Limb (tissue), 2 donors: ENCODE results near the gene CHN2.

Experiments
- DNase-seq, 2 donors: peaks; one replicate each; pipeline ENCODE4 v3.0.0-alpha.2; 2016; ENCODE audit errors: extremely low spot score in 2 of 2

Gene CHN2

GRCh38 chr7:29332042-29332811 is 137.7 kb downstream of the CHN2 start:
- no peak for DNase-seq

- DNase-seq, result no peak
These were observed 138.6 kb downstream of the CHN2 start for GRCh38 chr7:29332875-29333855.

- no peak for DNase-seq
These were observed 140.9 kb downstream of the CHN2 start for GRCh38 chr7:29335188-29336083.

- no peak for DNase-seq
These were observed 143.1 kb downstream of the CHN2 start for GRCh38 chr7:29337546-29338116.

GRCh38 chr7:29340696-29341095 is 146.1 kb downstream of the CHN2 start:
- no peak for DNase-seq

- no peak for DNase-seq
These were observed 146.6 kb downstream of the CHN2 start for GRCh38 chr7:29341156-29341555.

- DNase-seq, result no peak
These were observed 148.2 kb downstream of the CHN2 start for GRCh38 chr7:29342761-29343160.

- no peak for DNase-seq
These were observed 148.8 kb downstream of the CHN2 start for GRCh38 chr7:29343399-29343798.

- no peak for DNase-seq
These were observed 149.9 kb downstream of the CHN2 start for GRCh38 chr7:29344334-29344978.

- peak in 1 of 2 donors; percentile 31 for DNase-seq
These were observed 151.0 kb downstream of the CHN2 start for GRCh38 chr7:29345590-29345989.

- DNase-seq, result no peak
These were observed 151.8 kb downstream of the CHN2 start for GRCh38 chr7:29346231-29346978.

- DNase-seq, result no peak
These were observed 154.8 kb downstream of the CHN2 start for GRCh38 chr7:29349362-29349761.

- DNase-seq, result no peak
These were observed 155.8 kb downstream of the CHN2 start for GRCh38 chr7:29350351-29350750.

GRCh38 chr7:29352041-29352440 is 157.5 kb downstream of the CHN2 start:
- DNase-seq, result no peak

GRCh38 chr7:29353810-29354209 is 159.2 kb downstream of the CHN2 start:
- DNase-seq, result no peak

- DNase-seq, result no peak
These were observed 159.8 kb downstream of the CHN2 start for GRCh38 chr7:29354340-29354739.

- DNase-seq, result no peak
These were observed 160.8 kb downstream of the CHN2 start for GRCh38 chr7:29355388-29355787.

- DNase-seq, result no peak
These were observed 162.1 kb downstream of the CHN2 start for GRCh38 chr7:29356631-29357030.

- no peak for DNase-seq
These were observed 165.0 kb downstream of the CHN2 start for GRCh38 chr7:29359482-29360093.
